LNCaP clone FGC (cell line): ENCODE data around the gene CD300H.

Experiments used
- DNase-seq: peaks from one replicate; pipeline ENCODE4 v3.0.0-alpha.2; 2011; ENCODE audit warnings: low read depth
- H3K4me3 ChIP-seq: 2 replicates; pipeline ENCODE4 v1.5.1; 2011; ENCODE audit warnings: mild to moderate bottlenecking, low read depth, low read length, control low read depth
- CTCF ChIP-seq: IDR thresholded peaks from 2 replicates; pipeline ENCODE4 v1.5.1; 2012; ENCODE audit warnings: mild to moderate bottlenecking; ENCODE audit not compliant: control insufficient read depth, insufficient read depth; ENCODE audit errors: extremely low read depth

CD300H gene

GRCh38 chr17:74552037-74552436 lies 15.3 kb downstream of the CD300H start:
- no peak overlapping the region for H3K4me3 ChIP-seq
- TF ChIP-seq CTCF = no peak
- no peak for DNase-seq

GRCh38 chr17:74550602-74551001 lies 16.7 kb downstream of the CD300H start:
- H3K4me3 ChIP-seq = no peak overlapping the region
- no peak for TF ChIP-seq CTCF
- DNase-seq = no peak

GRCh38 chr17:74549343-74549742 lies 18.0 kb downstream of the CD300H start:
- TF ChIP-seq CTCF = no peak
- DNase-seq = no peak
- H3K4me3 ChIP-seq = no peak overlapping the region

- no peak for DNase-seq
- no peak for TF ChIP-seq CTCF
- no peak overlapping the region for H3K4me3 ChIP-seq
These were observed 19.6 kb downstream of the CD300H start for GRCh38 chr17:74547736-74548135.

- no peak overlapping the region for H3K4me3 ChIP-seq
- DNase-seq = no peak
- TF ChIP-seq CTCF = no peak
These were observed 20.0 kb downstream of the CD300H start for GRCh38 chr17:74547264-74547663.

- no peak for TF ChIP-seq CTCF
These were observed 20.7 kb downstream of the CD300H start for GRCh38 chr17:74546586-74546985.

GRCh38 chr17:74545843-74546230 lies 21.5 kb downstream of the CD300H start, which contains the start of gene CD300C:
Gene CD300C (minus strand): TSS chr17:74546115. CDS start chr17:74545782, 333 bp downstream.
- no peak for TF ChIP-seq CTCF
- H3K4me3 ChIP-seq = no peak within 1 kb of the TSS
- DNase-seq = no peak

More at GRCh38 chr17:74546586-74546985, 20.7 kb downstream of the CD300H start:
- no peak overlapping the region for H3K4me3 ChIP-seq
- no peak for DNase-seq
